ENCODE results near the gene CCDC185.

Gene CCDC185

GRCh38 chr1:223429313-223429731, 36.1 kb downstream of the CCDC185 start:
- no peaks in the 10 kb centered on the region for H3K9me3 ChIP-seq (ENCODE audit: low read length)
- H3K4me1 ChIP-seq (ENCODE audit: insufficient read depth, low read length, severe bottlenecking) = no peaks in the 10 kb centered on the region
- TF ChIP-seq EZH2 (IDR thresholded peaks at IDR 0.05; ENCODE audit: borderline replicate concordance, low read length) (no peak), CTCF (IDR thresholded peaks at IDR 0.05; ENCODE audit: low read length) (no peak)
- H3K36me3 ChIP-seq (ENCODE audit: insufficient read depth, low read length) = no peaks in the 10 kb centered on the region
- H3F3A ChIP-seq (ENCODE audit: insufficient read depth, low read length) = no peaks in the 10 kb centered on the region
- H2AFZ ChIP-seq (ENCODE audit: low read length) = no peak overlapping the region
- H3K27me3 ChIP-seq (ENCODE audit: insufficient read depth, low read length) = no peaks in the 10 kb centered on the region
- H4K20me1 ChIP-seq (ENCODE audit: insufficient read depth, low read length) = no peaks in the 10 kb centered on the region
- H3K27ac ChIP-seq (ENCODE audit: low read depth, low read length, poor library complexity, severe bottlenecking) = no peak overlapping the region
- H3K9ac ChIP-seq (ENCODE audit: low read length) = no peak overlapping the region
- H3K4me3 ChIP-seq (ENCODE audit: low read depth, low read length, poor library complexity, severe bottlenecking) = no peak overlapping the region
- H3K4me2 ChIP-seq (ENCODE audit: low read length) = no peak overlapping the region
- H3K79me2 ChIP-seq (ENCODE audit: insufficient read depth, low read length) = no peaks in the 10 kb centered on the region
- no peaks in the 10 kb centered on the region for H3K9me2 ChIP-seq (ENCODE audit: low read depth, low read length)

- H3K4me3 ChIP-seq (ENCODE audit: low read depth, low read length, poor library complexity, severe bottlenecking) = no peak overlapping the region
Observed at GRCh38 chr1:223429821-223430220, 36.6 kb downstream of the CCDC185 start.

GRCh38 chr1:223430236-223430635, 37.0 kb downstream of the CCDC185 start:
- no peak overlapping the region for H3K4me2 ChIP-seq (ENCODE audit: low read length)
- no peaks in the 10 kb centered on the region for H3K36me3 ChIP-seq (ENCODE audit: insufficient read depth, low read length)
- no peaks in the 10 kb centered on the region for H3K27me3 ChIP-seq (ENCODE audit: insufficient read depth, low read length)
- no peaks in the 10 kb centered on the region for H4K20me1 ChIP-seq (ENCODE audit: insufficient read depth, low read length)
- H3K27ac ChIP-seq (ENCODE audit: low read depth, low read length, poor library complexity, severe bottlenecking) = no peak overlapping the region
- H2AFZ ChIP-seq (ENCODE audit: low read length) = no peak overlapping the region
- H3F3A ChIP-seq (ENCODE audit: insufficient read depth, low read length) = no peaks in the 10 kb centered on the region
- no peaks in the 10 kb centered on the region for H3K9me2 ChIP-seq (ENCODE audit: low read depth, low read length)
- no peak overlapping the region for H3K4me3 ChIP-seq (ENCODE audit: low read depth, low read length, poor library complexity, severe bottlenecking)
- H3K79me2 ChIP-seq (ENCODE audit: insufficient read depth, low read length) = no peaks in the 10 kb centered on the region
- TF ChIP-seq EZH2 (IDR thresholded peaks at IDR 0.05; ENCODE audit: borderline replicate concordance, low read length) (no peak), CTCF (IDR thresholded peaks at IDR 0.05; ENCODE audit: low read length) (no peak)
- H3K4me1 ChIP-seq (ENCODE audit: insufficient read depth, low read length, severe bottlenecking) = no peaks in the 10 kb centered on the region
- H3K9ac ChIP-seq (ENCODE audit: low read length) = no peak overlapping the region
- H3K9me3 ChIP-seq (ENCODE audit: low read length) = no peaks in the 10 kb centered on the region

More at GRCh38 chr1:223429821-223430220, 36.6 kb downstream of the CCDC185 start:
- H2AFZ ChIP-seq (ENCODE audit: low read length) = no peak overlapping the region
- H3K36me3 ChIP-seq (ENCODE audit: insufficient read depth, low read length) = no peaks in the 10 kb centered on the region
- no peaks in the 10 kb centered on the region for H3K79me2 ChIP-seq (ENCODE audit: insufficient read depth, low read length)
- no peaks in the 10 kb centered on the region for H3K9me2 ChIP-seq (ENCODE audit: low read depth, low read length)
- no peak overlapping the region for H3K9ac ChIP-seq (ENCODE audit: low read length)
- no peak for TF ChIP-seq CTCF (IDR thresholded peaks at IDR 0.05; ENCODE audit: low read length)
- no peak for TF ChIP-seq EZH2 (IDR thresholded peaks at IDR 0.05; ENCODE audit: borderline replicate concordance, low read length)
- H3K27me3 ChIP-seq (ENCODE audit: insufficient read depth, low read length) = no peaks in the 10 kb centered on the region
- H3K4me2 ChIP-seq (ENCODE audit: low read length) = no peak overlapping the region
- H3K9me3 ChIP-seq (ENCODE audit: low read length) = no peaks in the 10 kb centered on the region
- no peaks in the 10 kb centered on the region for H3F3A ChIP-seq (ENCODE audit: insufficient read depth, low read length)
- H3K27ac ChIP-seq (ENCODE audit: low read depth, low read length, poor library complexity, severe bottlenecking) = no peak overlapping the region
- no peaks in the 10 kb centered on the region for H3K4me1 ChIP-seq (ENCODE audit: insufficient read depth, low read length, severe bottlenecking)
- no peaks in the 10 kb centered on the region for H4K20me1 ChIP-seq (ENCODE audit: insufficient read depth, low read length)

Data from OCI-LY1 (cell line).